Measurements from ENCODE around the gene PHF20. TPM values are rescaled to one million over a fixed set of nuclear protein-coding genes. Genes with fewer than 3 reads are reported as not detected.

The PHF20 gene
- total RNA-seq, 4 donors from 2014 or later: 42.0 to 55.9 (median 49.2) TPM

- no peaks in the 10 kb centered on the region for H3K36me3 ChIP-seq
- H3K4me3 ChIP-seq: no peak overlapping the region
- H3K4me1 ChIP-seq: peaks cover 0 to 8% (median 0%) of the 10 kb centered on the region in 3 donors
- no peaks in the 10 kb centered on the region for H3K9me3 ChIP-seq
- TF ChIP-seq CTCF (IDR thresholded peaks at IDR 0.05) (no peak), EP300 (IDR thresholded peaks at IDR 0.05) (no peak), POLR2AphosphoS5 (IDR thresholded peaks at IDR 0.05) (no peak), POLR2A (IDR thresholded peaks at IDR 0.05) (no peak)
- no peak overlapping the region for H3K27ac ChIP-seq
- no peaks in the 10 kb centered on the region for H3K27me3 ChIP-seq
- 82 to 100% methylated on average over 1 of the region's 1 CpG for WGBS, 2 donors (ENCODE audit: low coverage in 1 of 2)
- no peak for ATAC-seq
These were observed 59.2 kb downstream of the PHF20 start for GRCh38 chr20:35831029-35831428.

GRCh38 chr20:35831971-35832370, 60.2 kb downstream of the PHF20 start:
- ATAC-seq: no peak
- no peaks in the 10 kb centered on the region for H3K27me3 ChIP-seq

GRCh38 chr20:35833241-35833640, 61.4 kb downstream of the PHF20 start:
- no peaks in the 10 kb centered on the region for H3K27me3 ChIP-seq
- no peak for ATAC-seq
- H3K4me3 ChIP-seq: no peak overlapping the region
- H3K9me3 ChIP-seq: no peaks in the 10 kb centered on the region
- no peaks in the 10 kb centered on the region for H3K36me3 ChIP-seq
- WGBS, 2 donors (ENCODE audit: low coverage in 1 of 2): 100% methylated on average over 1 of the region's 1 CpG
- TF ChIP-seq POLR2AphosphoS5 (IDR thresholded peaks at IDR 0.05) (no peak), POLR2A (IDR thresholded peaks at IDR 0.05) (no peak), CTCF (IDR thresholded peaks at IDR 0.05) (no peak), EP300 (IDR thresholded peaks at IDR 0.05) (no peak)
- H3K4me1 ChIP-seq: peaks cover 0 to 20% (median 0%) of the 10 kb centered on the region in 3 donors
- no peak overlapping the region for H3K27ac ChIP-seq

More at GRCh38 chr20:35831971-35832370, 60.2 kb downstream of the PHF20 start:
- 84 to 100% methylated on average over 2 of the region's 2 CpGs for WGBS, 2 donors (ENCODE audit: low coverage in 1 of 2)
- Histone ChIP-seq H3K36me3 (no peaks in the 10 kb centered on the region), H3K4me1 (peaks cover 0 to 11% (median 0%) of the 10 kb centered on the region in 3 donors), H3K9me3 (no peaks in the 10 kb centered on the region), H3K27ac (no peak overlapping the region), H3K4me3 (no peak overlapping the region)
- TF ChIP-seq POLR2A (IDR thresholded peaks at IDR 0.05) (no peak), CTCF (IDR thresholded peaks at IDR 0.05) (no peak), POLR2AphosphoS5 (IDR thresholded peaks at IDR 0.05) (no peak)

GRCh38 chr20:35837577-35838195, 65.9 kb downstream of the PHF20 start:
- no peaks in the 10 kb centered on the region for H3K27me3 ChIP-seq
- peaks cover 0 to 6% of the 10 kb centered on the region in 2 donors for H3K36me3 ChIP-seq
- peaks cover 0 to 17% (median 0%) of the 10 kb centered on the region in 3 donors for H3K4me1 ChIP-seq
- WGBS, 2 donors (ENCODE audit: low coverage in 1 of 2): 61 to 77% methylated on average over 6 of the region's 6 CpGs
- H3K9me3 ChIP-seq: no peaks in the 10 kb centered on the region
- no peak overlapping the region for H3K4me3 ChIP-seq
- no peak for ATAC-seq
- H3K27ac ChIP-seq: no peak overlapping the region
- TF ChIP-seq CTCF (IDR thresholded peaks at IDR 0.05) (no peak), POLR2AphosphoS5 (IDR thresholded peaks at IDR 0.05) (no peak), POLR2A (IDR thresholded peaks at IDR 0.05) (no peak), EP300 (IDR thresholded peaks at IDR 0.05) (no peak)

- Histone ChIP-seq H3K9me3 (no peaks in the 10 kb centered on the region), H3K36me3 (peaks cover 0 to 11% of the 10 kb centered on the region in 2 donors), H3K27me3 (no peaks in the 10 kb centered on the region), H3K27ac (no peak overlapping the region), H3K4me1 (peaks cover 0 to 17% (median 0%) of the 10 kb centered on the region in 3 donors), H3K4me3 (no peak overlapping the region)
- TF ChIP-seq CTCF (IDR thresholded peaks at IDR 0.05) (no peak), POLR2AphosphoS5 (IDR thresholded peaks at IDR 0.05) (no peak), EP300 (IDR thresholded peaks at IDR 0.05) (no peak), POLR2A (IDR thresholded peaks at IDR 0.05) (no peak)
- 80% methylated on average over 3 to 4 of the region's 4 CpGs for WGBS, 2 donors (ENCODE audit: low coverage in 1 of 2)
- ATAC-seq: no peak
These were observed 66.4 kb downstream of the PHF20 start for GRCh38 chr20:35838205-35838604.

Data from gastroesophageal sphincter (tissue), 4 donors.